Fibroblast of the aortic adventitia (primary cell): ENCODE data around the gene SMIM8. TPM values are rescaled to one million over a fixed set of nuclear protein-coding genes. Genes with fewer than 3 reads are reported as not detected.

Experiments
- DNase-seq: peaks from one replicate; pipeline ENCODE4 v3.0.0-alpha.2; 2010; ENCODE audit warnings: low read depth
- H3K4me3 ChIP-seq: 2 replicates; pipeline ENCODE4 v1.5.1; 2011; ENCODE audit warnings: low read depth, mild to moderate bottlenecking, control low read depth, low read length, moderate library complexity
- CTCF ChIP-seq: IDR thresholded peaks from 2 replicates; pipeline ENCODE4 v1.5.1; 2011; ENCODE audit warnings: mild to moderate bottlenecking, low read length, control low read depth, inconsistent platforms; ENCODE audit not compliant: insufficient read depth
- total RNA-seq: library from RNA; depleted of rRNA; stranded (reverse); fragments of >200 nt; gene quantifications from 2 replicates; pipeline ENCODE4 v1.2.3, GENCODE V29; 2012; ENCODE audit warnings: low replicate concordance

The SMIM8 gene
- total RNA-seq, result 5.4 and 9.7 TPM in 2 replicates

- DNase-seq, result peak; percentile 61
- TF ChIP-seq CTCF, result peak; percentile 85
- H3K4me3 ChIP-seq, result peak within 1 kb of the TSS; percentile 98
Measured at GRCh38 chr6:87322304-87323212, at the start of gene SMIM8. SMIM8 (plus strand) TSS chr6:87322588; CDS start chr6:87337032, 14,444 bp downstream.

- peak; percentile 73 for DNase-seq
- TF ChIP-seq CTCF, result no peak
- H3K4me3 ChIP-seq, result no peak overlapping the region
Measured at GRCh38 chr6:87274660-87275274, 47.6 kb upstream of the SMIM8 start.

- DNase-seq, result no peak
- no peak overlapping the region for H3K4me3 ChIP-seq
- TF ChIP-seq CTCF, result no peak
Measured at GRCh38 chr6:87276624-87277023, 45.8 kb upstream of the SMIM8 start.

- peak; percentile 10 for DNase-seq
- H3K4me3 ChIP-seq, result no peak overlapping the region
- peak; percentile 5 for TF ChIP-seq CTCF
Measured at GRCh38 chr6:87277123-87277522, 45.3 kb upstream of the SMIM8 start.

GRCh38 chr6:87279196-87279595, 43.2 kb upstream of the SMIM8 start:
- H3K4me3 ChIP-seq, result no peak overlapping the region
- TF ChIP-seq CTCF, result no peak
- DNase-seq, result no peak

- TF ChIP-seq CTCF, result no peak
- peak; percentile 8 for DNase-seq
- no peak overlapping the region for H3K4me3 ChIP-seq
Measured at GRCh38 chr6:87281426-87281825, 41.0 kb upstream of the SMIM8 start.
